ENCODE results near the gene PSAP.
"Not testable (repeated sequence)": the region's sequence is repeated elsewhere in the genome, so short reads cannot be mapped to it uniquely, and the experiment has no call there.

PSAP gene

DNA sequence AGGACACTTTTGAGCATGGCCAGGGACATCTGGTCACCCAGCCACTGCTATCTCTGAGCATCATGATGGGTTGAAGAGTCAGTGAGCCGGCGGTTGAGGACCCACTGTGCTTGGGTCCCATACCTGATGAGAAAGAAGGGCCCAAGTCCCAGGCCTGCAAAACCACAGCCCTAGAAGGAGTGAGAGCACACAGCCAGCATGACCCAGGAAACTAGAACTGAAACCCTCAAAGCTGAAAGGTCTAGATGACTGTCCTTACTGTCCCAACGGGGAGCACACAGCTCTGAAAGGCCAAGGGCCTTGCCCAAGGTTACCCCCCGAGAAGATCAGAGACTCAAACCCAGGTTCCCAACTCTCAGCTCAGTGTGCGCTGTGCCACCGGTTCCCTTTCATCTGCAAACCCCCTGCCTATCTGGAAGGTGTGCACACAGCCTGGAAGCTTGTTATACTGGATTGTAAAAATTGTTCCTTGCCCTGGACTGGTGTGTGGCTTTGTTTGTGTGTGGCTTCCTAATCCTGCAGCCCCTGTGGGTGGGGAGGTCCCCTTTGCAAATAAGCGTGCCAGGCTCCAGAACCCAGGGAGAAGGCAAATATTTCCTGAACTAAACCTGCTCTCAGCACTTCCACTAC is 22.6 kb upstream of the PSAP start:
- Histone ChIP-seq H3K9me3 (peaks cover 7% of the 10 kb centered on the region), H3K4me1 (peaks cover 14% of the 10 kb centered on the region), H4K20me1 (no peaks in the 10 kb centered on the region), H3K36me3 (no peaks in the 10 kb centered on the region), H3K4me2 (no peak overlapping the region), H3K9ac (no peak overlapping the region), H3K27me3 (no peaks in the 10 kb centered on the region), H3K27ac (no peak overlapping the region), H3K4me3 (no peak overlapping the region)
- no peak for TF ChIP-seq Cebpa-rat (IDR thresholded peaks at IDR 0.05)

DNA sequence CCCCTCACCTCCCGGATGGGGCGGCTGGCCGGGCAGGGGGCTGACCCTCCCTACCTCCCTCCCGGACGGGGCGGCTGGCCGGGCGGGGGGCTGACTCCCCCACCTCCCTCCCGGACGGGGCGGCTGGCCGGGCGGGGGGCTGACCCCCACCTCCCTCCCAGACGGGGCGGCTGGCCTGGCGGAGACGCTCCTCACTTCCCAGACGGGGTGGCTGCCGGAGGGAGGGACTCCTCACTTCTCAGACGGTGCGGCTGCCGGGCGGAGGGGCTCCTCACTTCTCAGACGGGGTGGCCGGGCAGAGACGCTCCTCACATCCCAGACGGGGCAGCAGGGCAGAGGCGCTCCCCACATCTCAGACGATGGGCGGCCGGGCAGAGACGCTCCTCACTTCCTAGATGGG is 18.6 kb upstream of the PSAP start:
- not testable (repeated sequence) for H4K20me1 ChIP-seq, H3K4me2 ChIP-seq, H3K27me3 ChIP-seq, H3K9ac ChIP-seq, H3K9me3 ChIP-seq, H3K36me3 ChIP-seq, H3K27ac ChIP-seq, H3K4me3 ChIP-seq
- peaks cover 25% of the 10 kb centered on the region for H3K4me1 ChIP-seq

DNA sequence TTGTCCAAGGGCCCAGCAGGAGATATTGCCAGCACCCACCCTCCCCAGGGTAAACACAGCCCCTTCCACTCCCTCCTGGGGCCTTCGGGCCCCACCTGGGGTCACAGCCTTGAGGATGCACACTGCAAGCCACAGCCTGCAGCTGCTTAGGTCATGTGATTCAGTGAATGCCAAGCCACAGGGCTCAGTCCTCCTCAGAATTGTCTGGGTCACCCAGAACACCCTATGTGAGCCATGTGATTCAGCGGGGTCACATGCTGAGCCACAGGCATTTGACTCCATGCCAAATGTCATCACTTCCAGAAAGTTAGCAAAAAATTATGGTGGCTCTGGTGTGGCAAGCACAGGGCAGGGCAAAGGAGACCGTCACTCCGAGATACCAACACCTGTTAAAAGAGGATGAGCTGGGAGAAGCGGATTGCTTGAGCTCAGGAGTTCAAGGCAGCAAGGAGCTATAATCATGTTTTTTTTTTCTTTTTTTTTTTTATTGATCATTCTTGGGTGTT is 17.2 kb upstream of the PSAP start:
- H3K9me3 ChIP-seq = no peaks in the 10 kb centered on the region
- peaks cover 27% of the 10 kb centered on the region for H3K4me1 ChIP-seq
- no peaks in the 10 kb centered on the region for H3K36me3 ChIP-seq
- H3K4me3 ChIP-seq = no peak overlapping the region
- H3K4me2 ChIP-seq = peak overlapping the region; percentile 53
- H4K20me1 ChIP-seq = no peaks in the 10 kb centered on the region
- H3K27me3 ChIP-seq = no peaks in the 10 kb centered on the region
- H3K9ac ChIP-seq = no peak overlapping the region
- H3K27ac ChIP-seq = no peak overlapping the region
- TF ChIP-seq Cebpa-rat (IDR thresholded peaks at IDR 0.05) = no peak

DNA sequence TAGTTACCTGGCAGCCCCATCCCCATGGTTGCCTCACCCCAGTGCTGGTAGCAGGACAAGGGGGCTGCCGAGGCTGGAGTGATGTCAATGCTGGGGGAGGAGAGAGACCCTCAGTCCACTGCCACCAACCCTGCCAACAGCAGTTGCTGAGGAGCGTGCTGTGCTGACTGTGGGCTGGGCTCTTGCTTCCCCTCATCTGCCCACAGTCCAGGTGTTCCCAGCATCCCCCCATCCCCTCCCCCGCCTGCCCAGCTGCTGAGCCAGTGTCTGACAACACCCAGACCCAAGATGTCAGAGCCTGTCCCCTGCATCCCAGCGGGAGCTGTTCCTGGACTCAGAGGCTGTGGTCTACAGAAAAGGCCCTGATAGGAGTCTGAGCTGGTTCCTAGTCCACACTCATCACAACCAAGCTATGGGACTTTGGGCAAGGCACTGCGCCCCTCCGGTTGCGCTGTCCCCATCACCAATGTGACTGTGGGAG is 14.6 kb upstream of the PSAP start:
- Histone ChIP-seq H4K20me1 (no peaks in the 10 kb centered on the region), H3K27ac (no peak overlapping the region), H3K4me3 (no peak overlapping the region), H3K4me2 (peak overlapping the region; percentile 59), H3K36me3 (no peaks in the 10 kb centered on the region), H3K27me3 (no peaks in the 10 kb centered on the region), H3K9ac (no peak overlapping the region), H3K9me3 (no peaks in the 10 kb centered on the region), H3K4me1 (peaks cover 39% of the 10 kb centered on the region)
- no peak for TF ChIP-seq Cebpa-rat (IDR thresholded peaks at IDR 0.05)

DNA sequence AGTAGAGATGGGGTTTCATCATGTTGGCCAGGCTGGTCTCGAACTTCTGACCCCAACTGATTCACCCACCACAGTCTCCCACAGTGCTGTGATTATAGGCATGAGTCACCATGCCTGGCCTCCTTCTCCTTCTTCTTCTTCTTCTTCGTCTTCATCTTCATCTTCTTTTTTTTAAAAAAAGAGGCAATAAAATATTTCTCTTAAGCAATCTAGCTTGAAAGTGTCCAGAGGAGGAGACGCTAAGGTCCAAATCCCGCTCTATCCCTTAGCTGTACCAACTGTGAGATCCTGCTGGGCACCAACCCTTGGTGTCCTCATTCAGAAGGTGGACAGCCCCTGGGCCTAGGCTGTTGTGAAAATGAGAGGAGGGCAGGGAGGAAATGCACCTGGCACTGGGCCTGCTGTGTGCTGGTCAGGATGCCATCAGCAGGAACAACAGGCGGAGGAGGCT is 13.9 kb upstream of the PSAP start:
- H3K4me2 ChIP-seq = peak overlapping the region; percentile 59

DNA sequence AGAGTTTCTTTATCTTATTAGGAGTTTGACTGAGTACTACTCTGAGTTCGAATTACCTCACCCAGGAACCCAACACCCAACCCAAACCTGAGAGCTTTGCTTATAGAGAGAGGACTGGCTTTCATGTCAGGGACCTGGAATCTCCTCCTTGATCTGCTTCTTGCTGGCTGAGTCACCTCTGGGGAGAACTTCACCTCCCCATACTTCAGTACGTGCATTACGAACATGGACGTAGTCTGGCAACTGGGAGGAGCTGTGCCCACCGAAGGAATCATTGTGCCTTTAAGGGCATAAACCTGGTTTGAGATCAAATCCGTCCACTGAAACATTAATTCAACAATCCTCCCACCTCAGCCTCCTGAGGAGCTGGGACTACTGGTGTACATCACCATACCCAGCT is 12.2 kb upstream of the PSAP start:
- H3K4me3 ChIP-seq = no peak overlapping the region

More for the DNA sequence above, 13.9 kb upstream of the PSAP start:
- Histone ChIP-seq H3K4me1 (peaks cover 46% of the 10 kb centered on the region), H4K20me1 (no peaks in the 10 kb centered on the region), H3K9me3 (no peaks in the 10 kb centered on the region), H3K27ac (no peak overlapping the region), H3K27me3 (no peaks in the 10 kb centered on the region), H3K9ac (no peak overlapping the region), H3K4me3 (no peak overlapping the region), H3K36me3 (no peaks in the 10 kb centered on the region)
- no peak for TF ChIP-seq Cebpa-rat (IDR thresholded peaks at IDR 0.05)

DNA sequence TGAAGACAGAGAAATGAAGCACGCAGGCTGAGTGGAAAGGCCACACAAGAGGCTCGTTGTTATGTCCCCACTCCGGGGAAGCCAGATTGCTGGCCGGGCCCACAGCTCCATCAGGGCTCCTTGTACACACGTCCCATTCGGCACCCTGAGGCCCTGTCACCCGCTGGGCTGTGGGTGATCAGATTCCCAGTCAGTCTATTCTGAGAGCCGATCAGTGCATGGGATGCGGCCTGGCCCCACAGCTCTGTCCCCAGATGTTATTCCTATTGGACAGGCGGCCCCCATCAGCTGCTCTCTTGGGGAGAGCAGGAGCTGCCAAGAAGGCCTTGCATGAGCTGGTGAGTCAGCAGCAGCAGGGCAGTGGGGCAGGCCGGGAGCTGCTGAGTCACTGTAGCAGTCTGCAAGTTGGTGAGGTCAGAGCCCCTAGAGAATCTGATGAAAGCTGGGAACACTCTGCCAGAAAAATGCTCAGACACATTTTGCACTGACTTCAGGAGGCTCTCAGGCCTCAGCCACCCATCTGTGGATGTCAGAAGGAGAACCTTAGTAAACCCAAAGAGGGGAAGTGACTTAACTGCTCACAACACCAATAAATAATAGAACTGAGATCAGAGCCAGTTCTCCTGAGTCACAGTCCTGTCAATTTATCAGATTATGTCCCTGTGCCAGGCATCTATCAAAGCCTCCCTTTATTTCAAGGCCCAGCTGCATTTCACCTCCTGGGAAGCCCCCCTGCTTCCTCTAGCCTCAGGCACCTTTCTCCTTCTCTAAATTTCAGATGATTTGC is 9.4 kb upstream of the PSAP start:
- TF ChIP-seq Cebpa-rat (IDR thresholded peaks at IDR 0.05) = no peak
- Histone ChIP-seq H4K20me1 (no peaks in the 10 kb centered on the region), H3K9me3 (no peaks in the 10 kb centered on the region), H3K9ac (0 out of 2 replicates have a peak overlapping the region, but pooled peaks have one; percentile 17), H3K27me3 (no peaks in the 10 kb centered on the region), H3K4me2 (peak overlapping the region; percentile 58), H3K36me3 (no peaks in the 10 kb centered on the region), H3K4me3 (no peak overlapping the region), H3K27ac (peak overlapping the region; percentile 40), H3K4me1 (peaks cover 36% of the 10 kb centered on the region)

More for the DNA sequence above, 12.2 kb upstream of the PSAP start:
- no peak for TF ChIP-seq Cebpa-rat (IDR thresholded peaks at IDR 0.05)
- no peak overlapping the region for H3K9ac ChIP-seq
- H3K27ac ChIP-seq = no peak overlapping the region
- no peaks in the 10 kb centered on the region for H3K9me3 ChIP-seq
- H3K36me3 ChIP-seq = no peaks in the 10 kb centered on the region
- no peaks in the 10 kb centered on the region for H3K27me3 ChIP-seq
- H4K20me1 ChIP-seq = no peaks in the 10 kb centered on the region
- H3K4me1 ChIP-seq = peaks cover 51% of the 10 kb centered on the region
- H3K4me2 ChIP-seq = no peak overlapping the region

DNA sequence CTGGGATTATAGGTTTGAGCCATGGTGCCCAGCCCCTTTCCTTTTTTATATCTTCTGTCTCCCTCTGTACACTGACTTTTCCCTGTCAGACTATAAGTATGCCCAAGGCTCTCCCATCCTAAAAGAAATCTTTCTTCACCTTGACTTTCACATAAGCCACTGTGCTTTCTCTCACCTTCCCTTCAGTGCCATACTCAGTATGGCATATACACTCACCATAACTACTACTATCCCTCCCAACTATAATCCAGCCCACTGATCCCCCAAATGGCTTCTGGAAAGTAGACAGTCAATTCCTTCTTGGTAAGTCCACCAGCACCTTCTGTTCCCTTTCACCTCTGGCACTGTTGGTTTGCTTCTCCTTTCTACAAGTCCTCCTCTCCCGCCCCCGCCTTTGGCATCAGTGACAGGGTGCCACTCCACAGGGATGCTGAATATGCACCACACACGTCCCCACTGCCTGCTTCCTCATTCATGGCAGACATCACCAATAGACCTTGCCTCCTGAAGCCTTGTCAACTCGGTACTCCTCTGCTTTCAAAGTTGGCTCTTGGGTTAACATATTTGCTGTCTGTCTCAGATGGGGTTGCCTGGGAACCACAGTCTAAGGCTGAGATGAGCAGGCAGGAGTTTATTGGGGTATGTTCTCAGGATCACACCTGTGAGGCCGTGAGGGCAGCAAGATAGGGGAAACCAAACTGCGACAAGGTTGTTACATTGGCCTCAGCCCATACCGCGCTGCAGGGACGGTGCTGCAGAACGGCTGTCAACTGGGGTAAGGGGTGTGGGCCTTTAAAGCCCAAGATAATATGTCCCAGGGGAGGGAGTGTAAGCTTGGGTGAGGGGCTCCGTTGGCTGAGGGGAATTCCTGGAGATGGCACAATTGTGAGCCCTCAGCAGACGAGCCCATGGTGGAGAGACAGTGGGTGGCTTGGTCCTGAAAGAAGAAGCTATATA is 7.2 kb upstream of the PSAP start:
- no peak overlapping the region for H3K9ac ChIP-seq

DNA sequence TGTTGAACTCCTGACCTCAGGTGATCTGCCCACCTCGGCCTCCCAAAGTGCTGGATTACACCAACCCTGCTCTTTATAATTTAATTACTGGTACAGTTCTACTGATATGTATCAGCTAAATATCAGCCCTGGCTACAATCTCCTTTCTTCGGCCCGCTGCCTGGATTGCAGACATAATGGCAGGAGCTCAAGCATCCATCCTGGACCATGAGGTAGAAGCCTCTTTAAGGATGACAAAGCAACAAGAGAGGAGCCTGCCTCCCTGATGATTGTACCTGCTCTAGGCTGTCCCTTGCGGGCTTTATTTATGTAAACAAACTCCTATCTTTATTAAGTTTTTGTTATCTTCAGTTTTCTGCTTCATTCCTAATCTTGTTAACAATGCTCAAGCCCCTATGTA is 5.6 kb upstream of the PSAP start:
- Histone ChIP-seq H3K9me3 (no peaks in the 10 kb centered on the region), H3K27ac (no peak overlapping the region), H4K20me1 (no peaks in the 10 kb centered on the region), H3K4me2 (no peak overlapping the region), H3K27me3 (no peaks in the 10 kb centered on the region), H3K4me3 (no peak overlapping the region), H3K9ac (no peak overlapping the region), H3K4me1 (peaks cover 44% of the 10 kb centered on the region), H3K36me3 (no peaks in the 10 kb centered on the region)
- TF ChIP-seq Cebpa-rat (IDR thresholded peaks at IDR 0.05) = no peak

More for the DNA sequence above, 7.2 kb upstream of the PSAP start:
- H4K20me1 ChIP-seq = no peaks in the 10 kb centered on the region
- H3K27ac ChIP-seq = no peak overlapping the region
- no peaks in the 10 kb centered on the region for H3K27me3 ChIP-seq
- peaks cover 30% of the 10 kb centered on the region for H3K4me1 ChIP-seq
- no peaks in the 10 kb centered on the region for H3K9me3 ChIP-seq
- H3K4me3 ChIP-seq = no peak overlapping the region
- no peaks in the 10 kb centered on the region for H3K36me3 ChIP-seq
- no peak overlapping the region for H3K4me2 ChIP-seq
- TF ChIP-seq Cebpa-rat (IDR thresholded peaks at IDR 0.05) = no peak

Measured in BLaER1 (cell line).